Measurements from ENCODE around the gene DCX. TPM values are rescaled to one million over a fixed set of nuclear protein-coding genes. Genes with fewer than 3 reads are reported as not detected.

The DCX gene
- polyA plus RNA-seq, 1 donor (not counting 4 experiments of a cell fraction or from before 2014, with no cell fraction given), result not detected

- no peak overlapping the region for H2AFZ ChIP-seq (ENCODE audit: control insufficient read depth, low read length)
- H3K4me3 ChIP-seq (ENCODE audit: control insufficient read depth in 2 of 3, extremely low read depth in 1 of 3, insufficient read depth in 2 of 3, low read depth in 1 of 3, low read length in 3 of 3), result no peak overlapping the region
- no peak overlapping the region for H3K27ac ChIP-seq (ENCODE audit: control insufficient read depth, insufficient read depth, low read length)
- no peaks in the 10 kb centered on the region for H3K79me2 ChIP-seq (ENCODE audit: control insufficient read depth, insufficient read depth, low read length)
- H3K36me3 ChIP-seq (ENCODE audit: control insufficient read depth in 2 of 2, extremely low read depth in 1 of 2, insufficient read depth in 2 of 2, low read length in 2 of 2), result no peaks in the 10 kb centered on the region
- no peaks in the 10 kb centered on the region for H3K9me3 ChIP-seq (ENCODE audit: control insufficient read depth, low read depth, low read length)
- no peaks in the 10 kb centered on the region for H3K9me1 ChIP-seq (ENCODE audit: control insufficient read depth, extremely low read depth, insufficient read depth, low read length)
- no peak for DNase-seq (ENCODE audit: low read depth, low spot score)
- no peaks in the 10 kb centered on the region for H3K4me1 ChIP-seq (ENCODE audit: control insufficient read depth, extremely low read depth, insufficient read depth, low read length)
- dilution Hi-C loops (cut with MboI; ENCODE audit: extremely low pct_ligation_motif_present, low sequenced_read_pairs), result no loop called here
- TF ChIP-seq, protein P1, sequence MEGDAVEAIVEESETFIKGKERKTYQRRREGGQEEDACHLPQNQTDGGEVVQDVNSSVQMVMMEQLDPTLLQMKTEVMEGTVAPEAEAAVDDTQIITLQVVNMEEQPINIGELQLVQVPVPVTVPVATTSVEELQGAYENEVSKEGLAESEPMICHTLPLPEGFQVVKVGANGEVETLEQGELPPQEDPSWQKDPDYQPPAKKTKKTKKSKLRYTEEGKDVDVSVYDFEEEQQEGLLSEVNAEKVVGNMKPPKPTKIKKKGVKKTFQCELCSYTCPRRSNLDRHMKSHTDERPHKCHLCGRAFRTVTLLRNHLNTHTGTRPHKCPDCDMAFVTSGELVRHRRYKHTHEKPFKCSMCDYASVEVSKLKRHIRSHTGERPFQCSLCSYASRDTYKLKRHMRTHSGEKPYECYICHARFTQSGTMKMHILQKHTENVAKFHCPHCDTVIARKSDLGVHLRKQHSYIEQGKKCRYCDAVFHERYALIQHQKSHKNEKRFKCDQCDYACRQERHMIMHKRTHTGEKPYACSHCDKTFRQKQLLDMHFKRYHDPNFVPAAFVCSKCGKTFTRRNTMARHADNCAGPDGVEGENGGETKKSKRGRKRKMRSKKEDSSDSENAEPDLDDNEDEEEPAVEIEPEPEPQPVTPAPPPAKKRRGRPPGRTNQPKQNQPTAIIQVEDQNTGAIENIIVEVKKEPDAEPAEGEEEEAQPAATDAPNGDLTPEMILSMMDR (optimal IDR thresholded peaks at IDR 0.05 in 1 of 3, IDR thresholded peaks at IDR 0.05 in 1 of 3, conservative IDR thresholded peaks at IDR 0.05 in 1 of 3; ENCODE audit: extremely low read depth in 1 of 3, insufficient read depth in 2 of 3, low read length in 3 of 3), result no peak
- no peak for TF ChIP-seq EZH2 (IDR thresholded peaks at IDR 0.05; ENCODE audit: low read length)
- H3K4me2 ChIP-seq (ENCODE audit: control insufficient read depth, extremely low read depth, insufficient read depth, low read depth, low read length), result no peak overlapping the region
- H3K9ac ChIP-seq (ENCODE audit: control insufficient read depth, extremely low read depth, insufficient read depth, low read length), result no peak overlapping the region
- H4K20me1 ChIP-seq (ENCODE audit: control insufficient read depth, extremely low read depth, insufficient read depth, low read length), result no peaks in the 10 kb centered on the region
- H3K27me3 ChIP-seq (ENCODE audit: control insufficient read depth, extremely low read depth, insufficient read depth, low read length), result no peaks in the 10 kb centered on the region
- no peak for FAIRE-seq
Observed at GRCh38 chrX:111336141-111336540, 75.9 kb downstream of the DCX start.

DNA sequence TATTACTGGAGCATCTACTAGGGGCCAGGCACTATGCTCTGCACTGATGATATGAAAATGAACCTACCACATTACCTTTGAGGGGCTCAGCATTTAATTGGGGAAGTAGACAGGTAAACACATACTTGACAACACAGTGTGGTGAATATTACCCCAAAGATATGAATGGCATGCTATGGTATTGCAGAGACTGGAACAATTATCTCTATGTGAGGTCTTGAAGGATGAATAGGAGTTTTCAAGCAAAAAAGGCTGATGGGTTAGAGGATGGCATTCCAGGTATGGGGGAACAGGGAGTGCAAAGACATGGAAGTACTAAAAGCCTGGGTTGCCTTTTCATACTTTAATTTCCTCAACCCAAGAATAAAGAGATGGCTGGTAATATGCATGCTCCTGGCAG, 82.6 kb downstream of the DCX start:
- Histone ChIP-seq H3K27me3 (ENCODE audit: control insufficient read depth, extremely low read depth, insufficient read depth, low read length) (peaks cover 2% of the 10 kb centered on the region), H3K9me1 (ENCODE audit: control insufficient read depth, extremely low read depth, insufficient read depth, low read length) (no peaks in the 10 kb centered on the region)
- FAIRE-seq, result no peak

More for the DNA sequence above, 82.6 kb downstream of the DCX start:
- Histone ChIP-seq H3K36me3 (ENCODE audit: control insufficient read depth in 2 of 2, extremely low read depth in 1 of 2, insufficient read depth in 2 of 2, low read length in 2 of 2) (no peaks in the 10 kb centered on the region), H3K4me3 (ENCODE audit: control insufficient read depth in 2 of 3, extremely low read depth in 1 of 3, insufficient read depth in 2 of 3, low read depth in 1 of 3, low read length in 3 of 3) (no peak overlapping the region), H3K27ac (ENCODE audit: control insufficient read depth, insufficient read depth, low read length) (no peak overlapping the region), H3K79me2 (ENCODE audit: control insufficient read depth, insufficient read depth, low read length) (no peaks in the 10 kb centered on the region), H2AFZ (ENCODE audit: control insufficient read depth, low read length) (no peak overlapping the region), H3K4me1 (ENCODE audit: control insufficient read depth, extremely low read depth, insufficient read depth, low read length) (no peaks in the 10 kb centered on the region), H3K9me3 (ENCODE audit: control insufficient read depth, low read depth, low read length) (no peaks in the 10 kb centered on the region), H3K9ac (ENCODE audit: control insufficient read depth, extremely low read depth, insufficient read depth, low read length) (no peak overlapping the region), H4K20me1 (ENCODE audit: control insufficient read depth, extremely low read depth, insufficient read depth, low read length) (no peaks in the 10 kb centered on the region), H3K4me2 (ENCODE audit: control insufficient read depth, extremely low read depth, insufficient read depth, low read depth, low read length) (no peak overlapping the region)
- DNase-seq (ENCODE audit: low read depth, low spot score), result no peak
- TF ChIP-seq EZH2 (IDR thresholded peaks at IDR 0.05; ENCODE audit: low read length), result no peak
- TF ChIP-seq, protein P1 (optimal IDR thresholded peaks at IDR 0.05 in 1 of 3, IDR thresholded peaks at IDR 0.05 in 1 of 3, conservative IDR thresholded peaks at IDR 0.05 in 1 of 3; ENCODE audit: extremely low read depth in 1 of 3, insufficient read depth in 2 of 3, low read length in 3 of 3), result no peak
- dilution Hi-C loops (cut with MboI; ENCODE audit: extremely low pct_ligation_motif_present, low sequenced_read_pairs), result no loop called here
